Activated T-cell treated with anti-CD3 and anti-CD28 coated beads for 48 hours (primary cell): ENCODE results near the gene SLC25A40.
"Not testable (repeated sequence)": the region's sequence is repeated elsewhere in the genome, so short reads cannot be mapped to it uniquely, and the experiment has no call there.

Experiments used
- DNase-seq: peaks from one replicate; pipeline ENCODE4 v3.0.0-alpha.2; 2020; ENCODE audit warnings: low read depth

SLC25A40 gene

GRCh38 chr7:87872346-87872745 is 3.8 kb downstream of the SLC25A40 start:
- DNase-seq, result no peak

DNA sequence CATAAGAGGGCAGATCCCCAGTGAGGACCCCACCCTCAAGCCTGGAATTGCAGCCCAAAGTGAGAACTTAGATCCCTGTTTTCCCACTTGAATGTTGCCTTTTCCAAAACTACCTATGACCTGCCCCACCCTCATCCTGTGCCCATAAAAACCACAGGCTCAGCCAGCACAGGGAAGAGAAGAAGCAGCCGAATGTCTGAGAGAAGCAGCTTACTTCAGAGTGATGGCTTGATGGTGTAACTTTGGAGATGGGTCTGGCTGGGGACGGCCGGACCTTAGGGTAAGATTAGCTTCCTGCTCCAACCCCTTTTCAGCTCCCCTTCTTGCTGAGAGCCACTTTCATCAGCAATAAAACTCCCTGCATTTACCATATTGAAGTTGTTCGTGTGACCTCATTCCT is 5.7 kb downstream of the SLC25A40 start:
- no peak for DNase-seq

DNA sequence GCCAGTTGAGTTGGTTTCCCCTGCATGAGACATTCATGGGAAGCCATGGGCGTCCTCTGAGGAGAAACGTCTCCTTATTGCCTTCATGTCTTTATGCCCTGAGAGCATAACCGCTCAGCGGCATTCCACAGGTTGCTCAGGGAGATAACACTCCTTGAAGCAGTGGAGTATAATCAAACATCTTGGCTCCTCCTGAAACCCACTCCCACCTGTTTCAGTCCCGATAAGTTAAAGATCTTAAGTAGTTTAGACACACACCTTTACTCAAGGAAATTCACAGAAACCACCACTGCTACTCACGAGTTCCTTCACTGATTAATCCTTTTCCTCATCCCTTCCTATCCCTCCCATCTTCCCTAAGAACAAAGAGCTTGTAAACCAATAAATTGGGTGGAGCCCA is 9.6 kb downstream of the SLC25A40 start:
- not testable (repeated sequence) for DNase-seq

- no peak for DNase-seq
Observed at GRCh38 chr7:87866089-87866488, 10.1 kb downstream of the SLC25A40 start.

DNA sequence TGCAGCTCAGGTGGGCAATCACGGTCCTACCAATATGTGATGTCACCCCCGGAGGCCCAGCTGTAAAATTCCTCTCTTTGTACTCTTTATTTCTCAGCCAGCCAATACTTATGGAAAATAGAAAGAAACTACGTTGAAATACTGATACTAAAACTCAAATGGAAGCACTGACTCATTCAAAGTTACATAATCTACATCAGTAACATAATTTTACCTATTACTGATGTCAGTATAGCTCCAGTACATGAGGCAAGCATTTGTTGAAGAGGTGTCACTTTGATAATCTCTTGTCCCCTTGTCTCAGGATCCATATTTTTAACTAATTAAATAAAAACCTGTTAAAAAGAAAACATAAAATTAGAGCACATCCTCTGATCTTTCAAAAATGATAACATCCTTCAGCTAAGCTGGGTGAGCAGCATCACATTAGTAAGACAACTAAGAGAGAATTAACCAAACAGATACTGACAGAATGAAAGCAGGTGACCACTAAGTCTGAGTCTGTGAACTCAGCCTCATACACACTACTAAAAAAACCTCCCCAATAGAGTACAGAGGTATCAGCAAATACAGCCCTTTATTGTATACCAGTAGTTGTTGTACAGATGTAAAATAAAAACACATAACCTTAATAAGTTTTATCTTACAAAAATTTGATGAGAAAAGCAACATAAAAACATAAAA is 17.6 kb downstream of the SLC25A40 start:
- DNase-seq, result no peak

- DNase-seq, result no peak
Observed at GRCh38 chr7:87853237-87853864, 22.8 kb downstream of the SLC25A40 start.

DNA sequence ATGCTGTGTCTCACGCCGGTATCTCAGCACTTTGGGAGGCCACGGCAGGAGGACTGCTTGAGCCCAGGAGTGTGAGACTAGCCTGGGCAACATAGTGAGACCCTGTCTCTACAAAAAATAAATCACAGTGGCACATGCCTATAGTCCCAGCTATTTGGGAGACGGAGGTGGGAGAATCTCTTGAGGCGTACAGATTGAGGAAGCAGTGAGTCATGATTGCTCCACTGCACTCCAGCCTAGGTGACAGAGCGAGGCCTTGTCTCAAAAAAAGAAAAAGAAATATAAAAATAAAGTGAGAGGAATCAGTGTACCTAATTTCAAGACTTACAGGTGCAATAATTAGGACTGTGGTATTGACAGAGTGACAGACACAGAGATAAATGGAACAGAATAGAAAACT is 23.9 kb downstream of the SLC25A40 start:
- DNase-seq, result no peak

DNA sequence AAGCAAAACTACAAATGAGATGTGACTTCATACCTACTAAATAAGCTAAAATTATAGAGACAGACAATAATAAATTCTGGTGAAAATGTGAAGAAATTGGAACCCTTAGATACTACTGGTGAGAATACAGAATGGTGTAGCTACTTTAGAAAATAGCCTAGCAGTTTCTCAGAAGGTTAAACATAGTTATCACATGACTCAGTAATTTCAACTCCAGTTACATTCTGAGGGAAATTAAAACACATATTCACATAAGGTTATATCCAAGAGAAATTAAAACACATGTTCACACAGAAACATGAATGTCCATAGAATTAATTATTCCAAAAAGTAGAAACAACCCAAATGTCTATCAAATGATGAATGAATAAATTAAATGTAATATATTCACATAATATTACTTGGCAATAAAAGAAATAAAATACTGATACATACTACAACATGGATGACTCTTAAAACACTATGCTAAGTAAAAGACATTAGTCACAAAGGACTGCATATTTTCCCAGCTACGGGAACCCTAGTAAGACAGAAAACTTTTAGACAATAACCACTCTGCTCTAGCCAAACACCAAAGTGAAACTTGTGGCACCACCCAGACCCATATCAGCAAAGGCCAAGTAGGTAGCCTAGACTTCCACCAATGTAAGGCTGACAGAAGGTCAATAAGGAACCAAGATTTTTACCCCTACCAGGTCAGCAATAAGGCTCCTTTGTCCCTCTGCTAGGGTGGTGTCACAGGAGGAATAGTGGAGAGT is 25.1 kb downstream of the SLC25A40 start:
- DNase-seq, result no peak

GRCh38 chr7:87837597-87837996 is 38.6 kb downstream of the SLC25A40 start:
- DNase-seq, result no peak

GRCh38 chr7:87833130-87833529 is 43.0 kb downstream of the SLC25A40 start:
- DNase-seq, result no peak

DNA sequence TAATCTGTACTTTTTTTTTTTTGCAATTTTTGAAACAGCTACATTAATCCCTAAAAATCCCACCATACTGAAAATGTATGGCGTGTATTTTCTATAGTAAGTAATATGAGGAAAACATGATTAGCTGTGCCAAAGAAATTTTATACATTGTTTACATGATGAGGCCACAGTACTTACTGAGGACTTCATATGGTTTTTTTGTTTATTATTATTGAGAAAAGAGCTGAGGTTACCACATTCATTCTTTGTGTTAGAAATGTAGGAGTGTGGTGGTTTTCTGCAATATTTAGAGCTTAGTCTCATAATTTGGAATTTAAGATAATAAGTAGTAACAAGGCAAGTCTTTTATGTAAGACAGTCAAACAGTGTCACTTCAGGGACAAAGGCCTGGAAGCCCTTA is 45.1 kb downstream of the SLC25A40 start:
- DNase-seq, result no peak

DNA sequence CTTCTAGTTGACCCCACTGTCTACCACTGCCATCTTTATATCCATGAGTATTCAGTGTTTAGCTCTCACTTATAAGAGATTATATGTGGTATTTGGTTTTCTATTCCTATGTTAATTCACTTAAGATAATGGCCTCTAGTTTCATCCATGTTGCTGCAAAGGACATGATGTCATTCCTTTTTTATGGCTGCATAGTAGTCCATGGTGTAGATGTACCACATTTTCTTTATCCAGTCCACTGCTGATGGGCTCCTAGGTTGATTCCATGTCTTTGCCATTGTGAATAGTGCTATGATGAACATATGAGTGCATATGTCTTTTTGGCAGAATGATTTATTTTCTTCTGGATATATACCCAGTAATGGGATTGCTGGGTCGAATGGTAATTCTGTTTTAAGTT is 47.8 kb downstream of the SLC25A40 start:
- not testable (repeated sequence) for DNase-seq

- DNase-seq, result not testable (repeated sequence)
Observed at GRCh38 chr7:87825369-87825768, 50.8 kb downstream of the SLC25A40 start.

GRCh38 chr7:87822056-87822455 is 54.1 kb downstream of the SLC25A40 start:
- not testable (repeated sequence) for DNase-seq

DNA sequence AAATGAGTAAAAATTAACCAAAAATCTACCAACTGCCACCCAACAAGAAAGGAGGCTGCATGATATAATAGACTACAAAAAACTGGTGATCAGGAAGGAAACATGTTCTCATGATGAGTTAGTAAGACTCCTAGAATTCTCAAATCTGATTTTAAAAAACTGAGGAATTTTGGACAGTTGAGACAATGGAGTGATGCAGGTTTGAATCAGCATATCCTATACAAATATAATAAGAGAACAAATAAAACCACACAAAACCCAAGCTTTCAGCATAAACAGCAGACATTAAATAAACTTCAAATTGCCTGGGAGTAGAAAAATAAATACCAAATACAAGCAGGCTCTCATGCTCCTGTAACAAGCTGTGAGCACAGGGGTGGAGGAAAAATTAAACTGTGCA is 57.8 kb downstream of the SLC25A40 start:
- no peak for DNase-seq

DNA sequence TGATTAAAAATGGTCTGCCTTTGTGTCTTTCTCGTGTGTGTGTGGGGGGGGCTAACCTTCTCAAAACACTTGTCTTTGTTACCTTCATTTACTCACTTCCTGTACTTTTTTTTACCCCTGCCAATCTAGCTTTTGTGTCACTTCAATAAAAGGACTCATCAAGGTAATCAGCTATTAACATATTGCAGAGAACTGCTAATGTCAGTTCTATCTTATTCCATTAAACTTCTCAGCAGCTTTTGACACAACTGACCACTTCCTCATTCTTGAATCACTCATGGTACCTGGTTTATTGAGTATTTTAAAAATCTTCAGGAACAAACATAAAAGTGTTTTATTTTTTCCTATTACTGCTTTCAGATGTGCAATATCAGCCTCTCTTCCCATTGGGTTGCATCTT is 59.8 kb downstream of the SLC25A40 start:
- no peak for DNase-seq

DNA sequence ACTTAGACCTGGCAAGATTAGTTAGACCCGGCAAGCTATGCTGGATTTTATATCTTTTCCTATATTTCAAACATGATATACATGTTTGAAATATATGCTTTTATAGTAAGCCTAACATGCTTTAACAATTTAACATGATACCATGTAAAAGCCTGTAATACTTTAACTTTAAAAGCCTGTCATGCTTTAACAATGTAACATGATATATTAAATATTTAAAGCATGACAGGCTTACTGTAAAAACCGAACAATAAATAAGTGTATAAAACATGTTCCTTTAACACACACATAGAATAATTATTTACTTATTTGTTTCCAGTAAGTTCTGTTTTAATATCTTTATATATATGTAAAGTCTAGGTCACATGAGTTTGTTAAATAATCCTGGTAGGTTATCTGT is 65.4 kb downstream of the SLC25A40 start:
- no peak for DNase-seq

DNA sequence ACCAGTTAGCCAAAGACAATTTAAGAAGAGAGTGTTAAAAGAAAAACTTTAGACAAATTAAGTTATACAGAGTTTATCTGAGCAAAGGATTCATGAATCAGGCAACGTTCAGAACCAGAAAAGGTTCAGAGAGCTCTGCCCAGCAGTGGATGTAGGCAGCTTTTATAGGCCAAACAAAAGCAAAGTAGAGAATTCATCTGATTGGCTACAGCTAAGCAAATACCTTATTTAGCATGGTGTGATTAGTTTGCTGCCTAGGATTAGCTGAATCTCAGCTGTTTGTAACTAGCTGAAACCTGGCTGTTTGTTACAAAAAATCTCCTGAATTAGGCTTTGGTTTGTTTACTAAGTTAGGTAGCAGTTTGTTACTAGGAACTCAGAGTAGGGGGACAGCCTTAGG is 66.0 kb downstream of the SLC25A40 start:
- DNase-seq, result no peak

- DNase-seq, result no peak
Observed at GRCh38 chr7:87806150-87806549, 70.0 kb downstream of the SLC25A40 start.

- no peak for DNase-seq
Observed at GRCh38 chr7:87797798-87798403, 78.3 kb downstream of the SLC25A40 start.

- no peak for DNase-seq
Observed at GRCh38 chr7:87797395-87797794, 78.8 kb downstream of the SLC25A40 start.

- no peak for DNase-seq
Observed at GRCh38 chr7:87785368-87785995, 90.7 kb downstream of the SLC25A40 start.
